Stimulated activated naive B cell treated with anti-CD40 and anti-IgM and Interleukin-4, amounts not matched to agents 10 μg/mL and 1 μg/mL and 100 μg/mL, for 72 hours (primary cell): ENCODE measurements around the gene GSTT4.
A peak's percentile ranks its signal among the peaks of the same experiment; 100 is the strongest.
"Not testable (repeated sequence)": the region's sequence is repeated elsewhere in the genome, so short reads cannot be mapped to it uniquely, and the experiment has no call there.

Experiments used
- ATAC-seq, 2 donors: fragments of 150-1000 bp; cut with Tn5 transposase; replicated peaks; 2 replicates each; pipeline ENCODE4 v1.10.0; 2021; ENCODE audit warnings: moderate library complexity in 1 of 2
- DNase-seq: peaks from one replicate; pipeline ENCODE4 v3.0.0; 2021
- H3K27ac Mint-ChIP-seq: one replicate; pipeline ENCODE4 v1.8.0; 2022; ENCODE audit warnings: mild to moderate bottlenecking, mixed read lengths
- H3K27me3 Mint-ChIP-seq, 2 donors: one replicate each; pipeline ENCODE4 v1.8.0; 2022; ENCODE audit warnings: mixed read lengths in 2 of 2
- H3K36me3 Mint-ChIP-seq, 2 donors: one replicate each; pipeline ENCODE4 v1.8.0; 2022; ENCODE audit warnings: mixed read lengths in 2 of 2, mild to moderate bottlenecking in 1 of 2
- H3K4me1 Mint-ChIP-seq, 2 donors: one replicate each; pipeline ENCODE4 v1.8.0; 2022; ENCODE audit warnings: mixed read lengths in 2 of 2, mild to moderate bottlenecking in 1 of 2
- H3K4me3 Mint-ChIP-seq, 2 donors: one replicate each; pipeline ENCODE4 v1.8.0; 2022; ENCODE audit warnings: mild to moderate bottlenecking in 2 of 2, mixed read lengths in 2 of 2, moderate library complexity in 1 of 2
- H3K9me3 Mint-ChIP-seq, 2 donors: one replicate each; pipeline ENCODE4 v1.8.0; 2022; ENCODE audit warnings: mixed read lengths in 2 of 2, mild to moderate bottlenecking in 1 of 2

The GSTT4 gene

GRCh38 chr22:24009227-24010017 is 4.2 kb upstream of the GSTT4 start:
- H3K4me3 Mint-ChIP-seq = no peak overlapping the region
- ATAC-seq (no peak), DNase-seq (no peak)
- H3K4me1 Mint-ChIP-seq = peaks cover 16 to 21% of the 10 kb centered on the region in 2 donors
- no peak overlapping the region for H3K27ac Mint-ChIP-seq
- peaks cover 2 to 6% of the 10 kb centered on the region in 2 donors for H3K36me3 Mint-ChIP-seq
- no peaks in the 10 kb centered on the region for H3K27me3 Mint-ChIP-seq
- H3K9me3 Mint-ChIP-seq = no peaks in the 10 kb centered on the region

- no peaks in the 10 kb centered on the region for H3K9me3 Mint-ChIP-seq
- H3K4me1 Mint-ChIP-seq = peaks cover 12 to 16% of the 10 kb centered on the region in 2 donors
- DNase-seq (no peak), ATAC-seq (no peak)
- no peak overlapping the region for H3K4me3 Mint-ChIP-seq
- H3K27ac Mint-ChIP-seq = no peak overlapping the region
- H3K36me3 Mint-ChIP-seq = peaks cover 2 to 6% of the 10 kb centered on the region in 2 donors
- peaks cover 0 to 2% of the 10 kb centered on the region in 2 donors for H3K27me3 Mint-ChIP-seq
Measured at GRCh38 chr22:24008381-24009226, 3.4 kb upstream of the GSTT4 start.

GRCh38 chr22:24008022-24008283 is 2.7 kb upstream of the GSTT4 start:
- Mint-ChIP-seq H3K27me3 (peaks cover 0 to 5% of the 10 kb centered on the region in 2 donors), H3K4me1 (peaks cover 11% of the 10 kb centered on the region in 2 donors), H3K9me3 (no peaks in the 10 kb centered on the region), H3K4me3 (no peak overlapping the region), H3K36me3 (peaks cover 2 to 6% of the 10 kb centered on the region in 2 donors), H3K27ac (no peak overlapping the region)
- ATAC-seq (no peak), DNase-seq (no peak)

GRCh38 chr22:24007253-24008021 is 2.2 kb upstream of the GSTT4 start:
- Mint-ChIP-seq H3K4me3 (no peak overlapping the region), H3K4me1 (peaks cover 9 to 11% of the 10 kb centered on the region in 2 donors), H3K36me3 (peaks cover 2 to 6% of the 10 kb centered on the region in 2 donors), H3K9me3 (no peaks in the 10 kb centered on the region), H3K27me3 (peaks cover 0 to 5% of the 10 kb centered on the region in 2 donors), H3K27ac (no peak overlapping the region)
- ATAC-seq = no peak
- no peak for DNase-seq

GRCh38 chr22:24006914-24007214 is 1.6 kb upstream of the GSTT4 start:
- Mint-ChIP-seq H3K4me1 (peaks cover 6 to 9% of the 10 kb centered on the region in 2 donors), H3K4me3 (no peak overlapping the region), H3K27ac (no peak overlapping the region), H3K9me3 (no peaks in the 10 kb centered on the region), H3K36me3 (peaks cover 2 to 6% of the 10 kb centered on the region in 2 donors), H3K27me3 (peaks cover 5% of the 10 kb centered on the region in 2 donors)
- no peak for DNase-seq
- ATAC-seq = no peak

- ATAC-seq = no peak
- peaks cover 5 to 10% of the 10 kb centered on the region in 2 donors for H3K27me3 Mint-ChIP-seq
- H3K4me1 Mint-ChIP-seq = peaks cover 6 to 9% of the 10 kb centered on the region in 2 donors
- no peaks in the 10 kb centered on the region for H3K9me3 Mint-ChIP-seq
- H3K36me3 Mint-ChIP-seq = peaks cover 2 to 6% of the 10 kb centered on the region in 2 donors
- no peak for DNase-seq
- H3K4me3 Mint-ChIP-seq = no peak overlapping the region
- H3K27ac Mint-ChIP-seq = no peak overlapping the region
Measured at GRCh38 chr22:24006207-24006913, 1.1 kb upstream of the GSTT4 start.

GRCh38 chr22:24003887-24004286 is 1.4 kb downstream of the GSTT4 start:
- DNase-seq = no peak
- H3K9me3 Mint-ChIP-seq = no peaks in the 10 kb centered on the region
- H3K27ac Mint-ChIP-seq = no peak overlapping the region
- no peaks in the 10 kb centered on the region for H3K4me1 Mint-ChIP-seq
- ATAC-seq = no peak
- H3K4me3 Mint-ChIP-seq = no peak overlapping the region
- no peaks in the 10 kb centered on the region for H3K36me3 Mint-ChIP-seq
- peaks cover 9 to 18% of the 10 kb centered on the region in 2 donors for H3K27me3 Mint-ChIP-seq

- peaks cover 9 to 18% of the 10 kb centered on the region in 2 donors for H3K27me3 Mint-ChIP-seq
- no peak for DNase-seq
- H3K9me3 Mint-ChIP-seq = no peaks in the 10 kb centered on the region
- ATAC-seq = no peak
- no peaks in the 10 kb centered on the region for H3K36me3 Mint-ChIP-seq
- H3K27ac Mint-ChIP-seq = no peak overlapping the region
- H3K4me1 Mint-ChIP-seq = no peaks in the 10 kb centered on the region
- H3K4me3 Mint-ChIP-seq = no peak overlapping the region
Measured at GRCh38 chr22:24002851-24003250, 2.4 kb downstream of the GSTT4 start.

GRCh38 chr22:24002272-24002671 is 3.0 kb downstream of the GSTT4 start:
- H3K27ac Mint-ChIP-seq = no peak overlapping the region
- H3K36me3 Mint-ChIP-seq = no peaks in the 10 kb centered on the region
- no peak for ATAC-seq
- peaks cover 9 to 18% of the 10 kb centered on the region in 2 donors for H3K27me3 Mint-ChIP-seq
- DNase-seq = no peak
- no peaks in the 10 kb centered on the region for H3K4me1 Mint-ChIP-seq
- H3K9me3 Mint-ChIP-seq = no peaks in the 10 kb centered on the region
- no peak overlapping the region for H3K4me3 Mint-ChIP-seq

GRCh38 chr22:24001314-24001713 is 3.9 kb downstream of the GSTT4 start:
- Mint-ChIP-seq H3K9me3 (no peaks in the 10 kb centered on the region), H3K4me1 (no peaks in the 10 kb centered on the region), H3K36me3 (no peaks in the 10 kb centered on the region), H3K27ac (no peak overlapping the region), H3K4me3 (no peak overlapping the region), H3K27me3 (peaks cover 9 to 18% of the 10 kb centered on the region in 2 donors)
- DNase-seq = no peak
- no peak for ATAC-seq

- Mint-ChIP-seq H3K27me3 (peaks cover 9 to 18% of the 10 kb centered on the region in 2 donors), H3K27ac (peak overlapping the region; percentile 48)
- H3K4me1 Mint-ChIP-seq, H3K36me3 Mint-ChIP-seq, H3K9me3 Mint-ChIP-seq, DNase-seq, H3K4me3 Mint-ChIP-seq, ATAC-seq: not testable (repeated sequence)
Measured at GRCh38 chr22:23999779-24000178, 5.5 kb downstream of the GSTT4 start.

- Mint-ChIP-seq H3K27me3 (peaks cover 7 to 13% of the 10 kb centered on the region in 2 donors), H3K27ac (no peak overlapping the region), H3K4me1 (peaks cover 0 to 1% of the 10 kb centered on the region in 2 donors), H3K4me3 (no peak overlapping the region), H3K36me3 (no peaks in the 10 kb centered on the region), H3K9me3 (no peaks in the 10 kb centered on the region)
- DNase-seq (no peak), ATAC-seq (no peak)
Measured at GRCh38 chr22:23997092-23997491, 8.2 kb downstream of the GSTT4 start.

GRCh38 chr22:23993581-23994177 is 11.6 kb downstream of the GSTT4 start:
- not testable (repeated sequence) for DNase-seq, H3K36me3 Mint-ChIP-seq, H3K27me3 Mint-ChIP-seq, H3K4me1 Mint-ChIP-seq, H3K9me3 Mint-ChIP-seq, H3K27ac Mint-ChIP-seq, H3K4me3 Mint-ChIP-seq
- peak; percentile 19 to 50 for ATAC-seq

GRCh38 chr22:23993080-23993479 is 12.2 kb downstream of the GSTT4 start:
- not testable (repeated sequence) for H3K27ac Mint-ChIP-seq, DNase-seq, H3K36me3 Mint-ChIP-seq, H3K4me1 Mint-ChIP-seq, H3K4me3 Mint-ChIP-seq, H3K9me3 Mint-ChIP-seq, H3K27me3 Mint-ChIP-seq, ATAC-seq
